Measurements from ENCODE around the gene DGUOK.

- TF ChIP-seq CTCF (IDR thresholded peaks at IDR 0.05 in 4 of 5, conservative IDR thresholded peaks at IDR 0.05 in 1 of 5) (no peak), POLR2A (IDR thresholded peaks at IDR 0.05) (no peak)
Observed at GRCh38 chr2:73899801-73900336, 26.8 kb upstream of the DGUOK start.
